K562 (cell line): ENCODE measurements around the gene MAP1LC3B2. TPM values are rescaled to one million over a fixed set of nuclear protein-coding genes. Genes with fewer than 3 reads are reported as not detected.

Experiments
- ATAC-seq: fragments of 200-7000 bp; cut with Tn5 transposase; 3 replicates; pipeline ENCODE4 v1.9.1; 2020; ENCODE audit warnings: moderate library complexity
- BruUV-seq: library from RNA; stranded (reverse); fragments of 400-500 nt; replicated peaks from 2 replicates; lab custom pipeline; 2021; lab: Mats Ljungman, UMichigan
- CTCF ChIA-PET: fragments of 300-600 bp; formaldehyde crosslinking; extraction: SDS; loops from one replicate; lab custom pipeline; 2021; ENCODE audit warnings: low intra/inter-chr PET ratio; lab: Yijun Ruan, JAX
- POLR2A ChIA-PET: fragments of 300-600, 350-650 bp; sonication (Branson Sonifier 250); formaldehyde crosslinking; extraction: SDS; loops from one replicate; lab custom pipeline; 2021; ENCODE audit warnings: antibody characterized with exemption, inconsistent platforms; lab: Yijun Ruan, JAX
- DNase-seq, 4 experiments: peaks; one replicate each; pipeline versions ENCODE4 v3.0.0 to v3.0.0-alpha.2; 2011 to 2018; ENCODE audit warnings: low spot score in 3 of 4, mixed read lengths in 3 of 4; ENCODE audit errors: extremely low read depth in 1 of 4
- FAIRE-seq: peaks from 2 replicates; lab custom pipeline; 2011; peaks lifted over from hg19 to GRCh38; lab: Jason Lieb, UNC
- H2AFZ ChIP-seq: 2 replicates; pipeline ENCODE4 v1.6.0; 2011; ENCODE audit warnings: low read depth, low read length, control low read depth, inconsistent platforms
- H3K27ac ChIP-seq: fragments of 200-600 bp; 3 replicates; pipeline ENCODE4 v1.8.0; 2011; ENCODE audit warnings: low read depth, mild to moderate bottlenecking, control low read depth, inconsistent platforms, low read length, moderate library complexity, mixed read lengths; ENCODE audit errors: extremely low read depth
- H3K27me3 ChIP-seq, 2 experiments: fragments of 300-600 bp in 1 of 2; 2 replicates in 1 of 2; 3 replicates in 1 of 2; pipeline versions ENCODE4 v1.6.0 to v1.8.0; 2011; ENCODE audit warnings: inconsistent platforms in 2 of 2, low read length in 2 of 2, mild to moderate bottlenecking in 1 of 2, mixed read lengths in 1 of 2, moderate library complexity in 1 of 2; ENCODE audit not compliant: control insufficient read depth in 2 of 2, insufficient read depth in 2 of 2
- H3K36me3 ChIP-seq: fragments of 300-600 bp; 3 replicates; pipeline ENCODE4 v1.8.0; 2011; ENCODE audit warnings: mild to moderate bottlenecking, low read length, inconsistent platforms; ENCODE audit not compliant: control insufficient read depth, insufficient read depth
- H3K4me1 ChIP-seq, 2 experiments: fragments of 200-600 bp in 1 of 2; replicated peaks in 1 of 2; 2 replicates in 1 of 2; 3 replicates in 1 of 2; pipeline versions ENCODE4 v1.5.1 to v1.8.0; 2011; ENCODE audit warnings: inconsistent platforms in 2 of 2, low read length in 2 of 2, mild to moderate bottlenecking in 1 of 2, mixed read lengths in 1 of 2, moderate library complexity in 1 of 2; ENCODE audit not compliant: control insufficient read depth in 2 of 2, insufficient read depth in 2 of 2
- H3K4me2 ChIP-seq: 2 replicates; pipeline ENCODE4 v1.6.1; 2011; ENCODE audit warnings: low read length, control low read depth, inconsistent platforms, mixed read lengths; ENCODE audit not compliant: insufficient read depth
- H3K4me3 ChIP-seq: fragments of 200-600 bp; sonication (generic), shearing (Covaris generic); 2 replicates; pipeline ENCODE4 v1.5.1; 2016; ENCODE audit warnings: control low read depth, inconsistent platforms
- H3K79me2 ChIP-seq: fragments of 200-600 bp; 3 replicates; pipeline ENCODE4 v1.8.0; 2011; ENCODE audit warnings: low read length, inconsistent platforms; ENCODE audit not compliant: control insufficient read depth, insufficient read depth
- H3K9ac ChIP-seq, 2 experiments: 2 replicates each; pipeline versions ENCODE4 v1.6.0 to v1.6.1; 2011; ENCODE audit warnings: low read depth in 2 of 2, low read length in 2 of 2, control low read depth in 1 of 2, inconsistent platforms in 1 of 2, mild to moderate bottlenecking in 1 of 2, mixed read lengths in 1 of 2; ENCODE audit not compliant: insufficient read depth in 1 of 2
- H3K9me1 ChIP-seq: one replicate; pipeline ENCODE4 v1.6.0; 2011; ENCODE audit warnings: inconsistent platforms, mild to moderate bottlenecking, low read length, moderate library complexity; ENCODE audit not compliant: control insufficient read depth, insufficient read depth
- H3K9me3 ChIP-seq: replicated peaks from 2 replicates; pipeline ENCODE4 v1.5.1; 2011; ENCODE audit warnings: low read depth, low read length, inconsistent platforms; ENCODE audit not compliant: control insufficient read depth, insufficient read depth
- H4K20me1 ChIP-seq: replicated peaks from 2 replicates; pipeline ENCODE4 v1.6.1; 2011; ENCODE audit warnings: low read length, inconsistent platforms, mixed read lengths; ENCODE audit not compliant: control insufficient read depth, insufficient read depth
- GABPB1 ChIP-seq: sonication (generic); formaldehyde crosslinking; IDR thresholded peaks from 2 replicates; pipeline ENCODE4 v1.8.0; 2022; ENCODE audit warnings: mild to moderate bottlenecking, missing genetic modification reagents
- POLR2AphosphoS2 ChIP-seq: IDR thresholded peaks from 2 replicates; pipeline ENCODE4 v1.6.1; 2012; ENCODE audit warnings: low read length, improper control_type of control experiment
- RNF219 ChIP-seq: fragments of 250-450 bp; sonication (Bioruptor Pico); IDR thresholded peaks from 2 replicates; pipeline ENCODE4 v1.5.0; 2022; ENCODE audit warnings: mild to moderate bottlenecking
- ZNF23 ChIP-seq: fragments of 250-450 bp; sonication (Bioruptor Pico); IDR thresholded peaks from 2 replicates; pipeline ENCODE4 v1.4.0; 2020; ENCODE audit warnings: mild to moderate bottlenecking
- WGBS: fragments of 100-300 bp; shearing (Covaris generic); methylation state at CpG from one replicate; pipeline ENCODE4 v1.1.6; 2016; ENCODE audit warnings: low coverage, mixed read lengths; ENCODE audit not compliant: insufficient coverage; ENCODE audit errors: missing lambda C conversion rate; 5-methylcytosine and 5-hydroxymethylcytosine counted together
- in situ Hi-C: fragments of 300-500 bp; cut with MboI; formaldehyde crosslinking; loops from 4 replicates; pipeline ENCODE4 v1.15.0; 2018; ENCODE audit warnings: inconsistent platforms, mixed read lengths
- intact Hi-C: fragments of 100-400 bp; cut with micrococcal nuclease; formaldehyde crosslinking; loops from 2 replicates; pipeline ENCODE4 v1.14.2; 2022
- polyA plus RNA-seq, 8 experiments: library from polyadenylated mRNA; depleted of rRNA in 4 of 8; stranded (reverse) in 5 of 8; unstranded in 3 of 8; fragments of >200 nt; fragmentation: Nextera tagmentation in 2 of 8; fragmentation: Illumina TruSeq in 1 of 8; extraction: Ambion mirVana in 2 of 8; extraction: Trizol in 1 of 8; gene quantifications; 2 replicates each; pipeline versions ENCODE4 v1.2.1 to v1.2.3, GENCODE V29; 2011 to 2014; ENCODE audit warnings: inconsistent platforms in 1 of 8, missing spikeins in 1 of 8
- total RNA-seq, 7 experiments: library from RNA; depleted of rRNA in 6 of 7; stranded (reverse); fragments of >200 nt in 6 of 7; fragmentation: Illumina TruSeq in 2 of 7; extraction: Trizol in 2 of 7; gene quantifications; 2 replicates each; pipeline versions ENCODE4 v1.2.1 to v1.2.3, GENCODE V29; 2011 to 2021; ENCODE audit warnings: low replicate concordance in 1 of 7

MAP1LC3B2 gene
- total and polyA plus RNA-seq, 9 of the 15 experiments (the other 6 are each of a cell fraction or from before 2014, with no cell fraction given): 0.53 to 2.8 (median 0.76) TPM; not detected in 2

GRCh38 chr12:116565963-116566362, 6.8 kb downstream of the MAP1LC3B2 start:
- H3K4me3 ChIP-seq: no peak overlapping the region
- H3K36me3 ChIP-seq: no peaks in the 10 kb centered on the region
- H3K9ac ChIP-seq: no peak overlapping the region
- peaks cover 10 to 14% of the 10 kb centered on the region in 2 experiments for H3K4me1 ChIP-seq
- in situ Hi-C loops: no loop called here
- H2AFZ ChIP-seq: peak overlapping the region; percentile 22; the same call in 1 of the 2 replicates
- intact Hi-C loops: no loop called here
- H3K27me3 ChIP-seq: no peaks in the 10 kb centered on the region
- BruUV-seq: no TSS peak
- H3K79me2 ChIP-seq: no peaks in the 10 kb centered on the region
- FAIRE-seq (no peak), DNase-seq (no peak), ATAC-seq (no peak)
- no peaks in the 10 kb centered on the region for H4K20me1 ChIP-seq
- no peak for TF ChIP-seq POLR2AphosphoS2
- no peak for TF ChIP-seq GABPB1 (CRISPR knock-in tag)
- no peak for TF ChIP-seq RNF219
- TF ChIP-seq ZNF23: no peak
- no peak overlapping the region for H3K4me2 ChIP-seq
- peaks cover 17% of the 10 kb centered on the region for H3K9me3 ChIP-seq
- ChIA-PET CTCF (no interaction called here), POLR2A (interaction anchor here (2.1 kb wide), 1 partner anchor 11 kb away, joined by 10 read pairs; no protein-coding TSS in a partner anchor)
- no peak overlapping the region for H3K27ac ChIP-seq
- WGBS: 67% methylated on average over 2 of the region's 2 CpGs
- H3K9me1 ChIP-seq: no peaks in the 10 kb centered on the region
